IMR-90 (cell line): Measurements from ENCODE around the gene COL1A1.

ENCODE experiments used
- BHLHE40 ChIP-seq: fragments of 150-350 bp; IDR thresholded peaks from 2 replicates; pipeline ENCODE4 v1.6.1; 2016; ENCODE audit warnings: mild to moderate bottlenecking, low read depth, low read length
- CTCF ChIP-seq: conservative IDR thresholded peaks from 2 replicates; pipeline ENCODE4 v1.5.1; 2012; ENCODE audit warnings: mild to moderate bottlenecking, low read depth, low read length, improper control_type of control experiment
- MAFK ChIP-seq: IDR thresholded peaks from 2 replicates; pipeline ENCODE4 v1.6.1; 2012; ENCODE audit warnings: low read depth, low read length, improper control_type of control experiment
- POLR2A ChIP-seq: IDR thresholded peaks from 2 replicates; pipeline ENCODE4 v1.6.1; 2012; ENCODE audit warnings: mild to moderate bottlenecking, low read depth, low read length
- RFX5 ChIP-seq: IDR thresholded peaks from 2 replicates; pipeline ENCODE4 v1.8.0; 2012; ENCODE audit warnings: low read depth, mild to moderate bottlenecking, low read length, moderate library complexity

DNA sequence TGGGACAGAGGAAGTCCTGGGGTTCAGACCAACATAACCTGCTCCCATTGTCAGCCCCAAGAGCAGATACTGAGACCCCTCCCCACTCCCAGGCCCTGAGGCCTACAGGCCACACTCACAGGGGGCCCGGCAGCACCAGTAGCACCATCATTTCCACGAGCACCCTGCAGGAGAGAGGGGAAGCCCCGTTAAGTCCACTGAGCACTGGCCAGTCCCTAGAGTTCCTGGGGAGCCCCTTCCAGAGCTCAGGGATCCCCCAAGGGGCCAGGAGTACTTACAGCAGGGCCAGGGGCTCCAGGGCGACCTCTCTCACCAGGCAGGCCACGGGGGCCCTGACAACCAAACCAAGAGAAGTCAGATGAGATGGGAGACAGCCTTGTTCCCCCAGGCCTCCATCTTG is 5.4 kb downstream of the COL1A1 start:
- TF ChIP-seq CTCF (no peak), RFX5 (no peak), BHLHE40 (no peak), MAFK (no peak), POLR2A (no peak)
